C1 segment of cervical spinal cord (tissue), 14 donors: ENCODE measurements around the gene PLEKHM1.
"Not testable (repeated sequence)": the region's sequence is repeated elsewhere in the genome, so short reads cannot be mapped to it uniquely, and the experiment has no call there.

Experiments
- DNase-seq, 14 donors: peaks; one replicate each; lab custom pipeline; 2025; lab: John Stamatoyannopoulos, UW

The PLEKHM1 gene

GRCh38 chr17:45441526-45442310, 48.8 kb downstream of the PLEKHM1 start:
- no peak for DNase-seq

GRCh38 chr17:45440839-45441515, 49.5 kb downstream of the PLEKHM1 start:
- not testable (repeated sequence) for DNase-seq

DNA sequence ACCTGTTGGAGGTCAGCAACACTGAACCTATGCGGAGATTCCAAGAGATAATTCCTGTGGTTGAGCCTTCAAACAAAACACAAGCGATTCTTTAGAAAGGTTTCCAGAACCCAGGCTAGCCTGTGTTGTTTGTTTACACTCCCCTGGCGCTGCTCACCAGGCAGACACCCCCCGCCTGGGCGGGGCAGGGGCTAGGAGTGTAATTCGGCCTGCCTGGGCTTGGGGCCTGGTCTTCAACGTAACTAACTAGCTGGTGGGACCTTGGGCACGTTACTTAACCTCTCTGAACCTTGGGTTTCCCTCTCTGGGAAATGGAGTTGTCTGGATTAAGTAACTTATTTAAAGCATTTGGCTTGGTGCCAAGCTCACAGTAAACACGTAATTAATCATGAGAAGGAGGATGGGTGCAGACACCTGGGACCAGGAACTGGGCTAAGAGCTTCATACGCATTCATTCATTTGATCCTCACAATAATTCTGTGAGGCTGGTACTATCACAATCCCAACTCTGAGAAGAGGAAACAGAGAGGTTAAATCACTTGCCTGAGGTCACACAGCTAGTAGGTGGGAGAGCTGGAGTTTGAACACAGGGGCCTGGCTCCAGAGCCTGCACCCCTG, 50.3 kb downstream of the PLEKHM1 start:
- DNase-seq = no peak

DNA sequence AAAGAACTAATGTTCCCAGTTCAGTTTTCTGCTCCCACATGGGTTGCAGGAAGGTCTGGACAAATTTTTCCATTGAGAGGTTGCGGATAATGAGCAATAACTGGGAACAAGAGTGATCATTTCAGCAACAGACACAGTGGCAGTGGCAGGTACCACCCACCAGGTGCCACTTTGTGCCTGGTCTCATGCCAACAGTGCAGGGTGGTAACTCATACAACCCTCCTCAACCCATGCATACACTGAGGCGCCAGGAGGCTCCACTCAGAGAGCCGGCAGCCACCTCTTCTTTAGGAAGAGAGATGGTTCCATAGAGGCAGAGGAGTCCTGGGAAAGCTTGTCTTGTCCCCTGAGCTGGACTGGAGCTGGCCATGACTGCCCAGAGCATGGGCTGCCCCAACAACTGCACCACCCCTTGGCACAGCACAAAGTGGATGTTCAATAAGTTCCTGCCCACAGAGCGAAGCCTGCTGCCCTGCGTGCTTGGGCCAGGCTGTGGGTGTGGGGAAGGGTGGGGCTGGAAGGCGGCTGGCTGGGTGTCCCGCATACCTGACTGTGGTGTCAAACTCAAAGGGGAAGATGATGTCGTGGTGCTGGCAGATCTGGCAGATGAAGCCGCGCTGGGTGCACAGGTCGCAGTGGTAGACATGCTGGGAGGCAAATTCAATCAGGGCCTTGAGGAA, 51.5 kb downstream of the PLEKHM1 start:
- DNase-seq = no peak

DNA sequence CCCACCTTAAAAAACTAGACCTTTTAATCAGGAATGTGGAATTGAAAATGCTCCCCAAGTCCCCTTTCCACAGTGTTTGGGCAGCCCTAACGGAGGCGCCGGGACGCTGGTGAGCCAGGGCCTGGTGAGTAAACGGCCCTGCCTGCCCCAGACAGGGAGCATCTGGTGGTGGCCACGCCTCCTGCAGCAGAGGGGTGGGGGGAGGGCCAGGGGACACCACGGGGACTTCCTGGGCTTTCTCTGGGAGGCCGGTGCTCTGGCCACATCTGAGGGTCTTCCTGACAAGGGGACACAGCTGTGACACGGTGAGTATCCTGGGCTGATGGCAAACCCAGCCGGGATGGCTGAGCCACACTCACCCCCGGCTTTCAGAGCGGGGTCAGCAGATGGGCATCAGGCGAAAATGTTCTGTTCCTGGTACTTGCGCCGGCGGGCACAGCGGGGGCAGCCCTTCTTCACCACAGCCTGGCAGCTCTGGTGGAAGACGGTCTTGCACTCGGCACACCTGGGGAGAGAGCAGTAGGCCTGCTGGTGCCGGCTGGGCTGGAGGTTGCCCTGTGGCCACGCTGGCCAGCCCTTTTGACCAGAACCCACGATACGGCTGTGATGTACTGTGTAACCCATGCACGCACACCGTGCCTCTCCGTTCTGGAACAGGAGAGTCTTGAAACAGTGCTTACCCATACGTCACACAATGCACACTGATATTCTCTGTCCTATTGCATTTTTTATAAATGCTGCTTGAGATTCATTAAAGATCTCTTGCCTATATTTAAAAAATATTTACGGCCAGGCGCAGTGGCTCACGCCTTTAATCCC, 52.8 kb downstream of the PLEKHM1 start:
- no peak for DNase-seq

DNA sequence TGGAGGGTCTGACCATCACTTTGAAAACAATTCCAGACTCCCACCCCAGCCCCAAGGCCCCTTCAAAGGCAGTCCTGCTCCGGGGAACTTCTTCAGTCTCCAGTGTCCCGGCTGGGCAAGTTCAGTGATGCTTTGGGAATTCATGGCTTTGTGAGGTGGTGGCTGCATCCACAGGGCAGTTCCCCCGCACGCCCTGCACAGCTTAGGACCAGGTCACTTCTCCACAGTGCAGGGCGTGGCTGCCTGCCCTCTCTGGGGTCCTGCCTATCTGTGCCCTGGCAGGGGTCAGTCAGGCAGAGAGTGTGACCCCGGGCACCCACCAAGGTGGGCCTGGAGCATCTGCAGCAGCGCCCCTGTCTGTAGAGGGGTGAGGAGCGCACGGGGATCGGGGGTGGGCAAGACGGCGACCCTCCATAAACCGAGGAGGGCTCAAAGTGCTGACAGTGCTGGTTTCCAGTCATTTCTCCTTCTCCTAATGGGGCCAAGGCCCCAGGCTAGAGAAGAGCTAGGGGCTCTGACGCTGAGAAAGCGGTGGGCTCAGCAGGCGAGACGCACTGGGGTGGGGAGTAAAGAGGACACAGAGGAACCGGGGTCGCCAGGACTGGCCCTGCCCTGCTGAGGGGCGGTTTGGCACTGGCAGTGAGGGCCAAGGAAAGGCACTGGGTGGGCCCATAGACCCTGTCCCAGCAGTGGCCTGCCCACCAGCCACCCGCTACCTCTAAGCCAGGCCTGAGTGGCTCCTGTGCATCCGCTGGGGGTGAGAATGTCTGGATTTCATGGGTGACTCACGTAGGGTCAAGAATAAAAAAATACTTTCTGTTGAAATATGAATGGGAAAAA, 53.7 kb downstream of the PLEKHM1 start:
- DNase-seq = no peak

DNA sequence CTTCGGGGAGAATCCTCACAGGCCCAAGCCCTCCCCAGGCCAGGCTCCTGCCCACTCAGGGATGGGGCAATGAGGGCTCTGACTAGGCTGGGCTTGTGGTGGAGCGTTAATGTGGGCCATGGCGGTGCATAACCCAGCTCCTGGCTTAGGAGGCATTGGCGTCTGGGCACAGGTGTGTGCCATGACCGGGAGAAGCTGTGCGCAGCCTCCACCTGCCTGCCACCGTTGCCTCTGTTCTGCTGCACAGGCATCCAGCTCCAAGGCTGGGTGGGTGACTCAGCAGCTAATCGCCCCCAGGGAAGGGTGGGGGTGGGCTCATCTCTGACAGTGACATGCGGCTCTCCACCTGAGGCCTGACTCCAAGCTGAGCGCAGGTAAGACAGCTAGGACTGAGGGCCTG, 54.4 kb downstream of the PLEKHM1 start:
- DNase-seq = no peak

DNA sequence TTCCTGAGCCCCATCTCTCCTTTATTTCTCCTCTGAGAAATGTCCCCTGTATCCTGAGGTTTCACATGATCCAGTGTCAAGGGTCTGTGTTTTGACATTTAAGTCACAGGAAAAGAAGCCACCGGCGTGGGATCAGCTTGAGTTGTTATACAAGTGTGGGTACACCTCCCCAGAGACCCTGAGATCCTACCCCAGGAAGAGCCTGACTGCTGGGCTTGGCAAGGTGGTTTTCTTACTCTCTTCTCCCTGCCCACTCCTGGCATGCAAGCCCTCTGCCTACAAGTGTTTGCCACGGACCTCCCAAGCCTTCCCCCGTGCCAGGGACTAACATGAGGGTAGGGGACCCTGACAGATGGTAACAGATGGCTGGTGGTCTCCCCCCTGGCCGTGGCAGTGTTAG, 55.0 kb downstream of the PLEKHM1 start:
- no peak for DNase-seq

- no peak for DNase-seq
Observed at GRCh38 chr17:45433159-45433535, 57.4 kb downstream of the PLEKHM1 start.

DNA sequence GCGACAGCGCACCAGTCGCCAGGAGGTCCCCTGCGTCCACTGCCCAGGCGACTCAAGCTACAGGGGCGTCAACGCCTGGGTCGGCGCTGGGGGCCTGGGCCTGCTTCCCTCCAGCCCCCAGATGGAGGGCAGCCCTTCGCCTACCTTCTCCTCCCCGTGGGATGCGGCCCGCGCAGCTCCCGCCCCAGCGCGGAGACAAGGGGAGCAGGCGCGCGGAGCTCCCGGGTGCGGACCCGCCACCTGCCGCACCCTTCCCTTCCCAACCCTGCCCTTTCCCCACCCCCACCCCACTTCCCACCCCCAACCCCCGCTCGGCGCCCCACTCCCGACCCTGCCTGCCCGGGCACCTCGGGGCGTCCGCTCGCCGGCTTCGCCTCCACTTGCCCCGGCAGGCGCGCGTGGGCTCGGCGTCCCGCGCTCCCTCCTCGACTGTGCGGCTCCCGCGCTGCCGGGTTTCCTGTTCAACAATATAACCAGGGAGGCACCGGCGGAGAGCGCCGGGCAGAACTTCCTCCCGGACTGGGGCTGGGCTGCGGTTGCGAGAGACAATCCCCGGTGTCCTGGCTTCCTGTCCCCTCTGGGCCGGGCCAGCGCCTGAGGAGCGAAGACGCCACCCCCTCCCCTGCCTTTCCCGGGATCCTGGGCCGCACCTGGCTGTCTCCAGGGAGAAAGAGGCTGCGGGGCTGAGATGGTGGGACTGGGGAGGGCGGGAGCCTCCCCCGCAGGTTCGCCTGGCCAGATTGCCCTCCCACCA, 57.9 kb downstream of the PLEKHM1 start, which contains the start of gene ARHGAP27:
TSS of gene ARHGAP27 (minus strand) at position 466 of the 754 bp plus-strand sequence. CDS start 2,591 bp downstream, outside the sequence.
- peak in 1 of 14 donors; percentile 17 for DNase-seq

DNA sequence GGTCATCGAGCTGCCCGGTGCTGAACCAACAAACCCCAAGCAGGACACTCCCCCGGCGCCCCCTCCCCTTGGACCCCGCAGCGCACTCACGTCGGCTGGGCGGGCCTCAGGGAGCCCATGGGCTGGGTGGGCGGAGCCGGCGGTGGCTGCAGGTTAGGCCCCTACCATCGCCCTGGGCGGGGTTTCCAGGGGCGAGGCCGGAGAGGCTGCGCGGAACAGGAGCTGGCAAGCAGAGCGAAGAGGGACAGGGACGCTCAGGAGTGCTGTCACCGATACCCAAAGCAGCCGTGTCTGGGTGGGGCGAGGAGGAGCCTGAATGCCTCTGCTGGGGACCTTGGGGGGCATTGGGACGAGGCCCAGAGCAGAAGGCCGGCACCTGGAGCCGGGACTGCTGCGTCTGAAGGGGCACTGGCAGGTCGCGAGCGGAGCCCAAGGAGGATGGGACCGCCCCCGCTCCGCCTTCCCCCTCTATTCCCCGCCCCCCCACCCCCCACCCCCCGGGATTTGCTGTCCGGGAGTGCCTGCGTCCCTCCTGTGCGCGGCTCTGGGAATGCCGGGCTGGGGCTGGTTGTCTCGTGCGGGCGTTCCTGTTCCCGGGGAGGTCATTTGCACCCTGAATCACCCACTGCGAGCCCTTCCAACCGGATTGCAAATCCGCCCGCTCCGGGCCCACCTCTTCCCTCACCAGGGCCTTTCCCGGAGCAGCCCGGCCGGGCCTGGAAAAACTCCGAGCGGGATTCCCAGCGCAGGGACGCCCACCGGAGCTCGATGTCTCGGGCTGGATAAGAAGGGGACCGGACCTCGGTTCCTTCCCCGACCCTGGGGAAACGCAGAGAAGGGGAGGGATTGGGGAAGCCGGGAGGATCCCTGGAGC, 58.8 kb downstream of the PLEKHM1 start:
- peak in 1 of 14 donors; percentile 22 for DNase-seq

DNA sequence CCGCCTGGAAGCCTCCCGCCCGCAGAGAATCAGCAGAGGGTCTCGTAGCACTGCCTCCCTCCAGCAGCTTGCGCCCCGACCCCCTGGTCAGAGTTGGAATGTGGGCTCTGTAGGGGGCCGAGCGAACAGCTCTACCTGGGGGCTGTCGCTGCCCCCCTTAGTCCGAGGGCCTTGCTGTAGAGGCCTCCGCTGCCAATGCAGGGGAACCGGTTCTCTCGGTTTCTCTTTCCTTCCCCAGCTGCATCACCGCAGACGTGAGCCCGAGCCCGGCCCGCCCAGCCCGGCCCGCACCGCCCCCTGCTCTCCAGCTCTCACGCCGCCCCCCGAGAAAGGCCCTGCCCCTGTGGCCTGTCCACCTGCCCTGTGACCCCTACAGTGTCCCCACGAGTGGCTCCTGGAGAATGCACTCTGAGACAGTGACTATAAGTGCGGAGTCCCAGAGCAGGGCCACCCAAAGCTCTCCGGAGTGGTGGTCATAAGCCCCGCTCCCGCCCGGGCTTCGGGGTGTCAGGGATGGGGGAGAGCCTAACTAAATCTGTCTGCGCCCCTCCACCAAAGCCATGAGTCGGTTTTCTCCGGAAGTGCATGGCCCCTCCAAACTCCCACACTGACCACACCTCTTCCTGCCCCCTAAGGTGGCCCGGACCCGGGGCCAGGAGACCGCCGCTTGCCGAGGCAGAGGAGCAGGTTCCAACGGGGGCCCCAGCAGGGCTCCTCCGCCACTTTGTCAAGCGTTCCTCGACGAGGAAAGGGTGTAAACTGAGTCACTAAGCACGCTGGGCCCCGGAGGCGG, 59.6 kb downstream of the PLEKHM1 start:
- DNase-seq = no peak

DNA sequence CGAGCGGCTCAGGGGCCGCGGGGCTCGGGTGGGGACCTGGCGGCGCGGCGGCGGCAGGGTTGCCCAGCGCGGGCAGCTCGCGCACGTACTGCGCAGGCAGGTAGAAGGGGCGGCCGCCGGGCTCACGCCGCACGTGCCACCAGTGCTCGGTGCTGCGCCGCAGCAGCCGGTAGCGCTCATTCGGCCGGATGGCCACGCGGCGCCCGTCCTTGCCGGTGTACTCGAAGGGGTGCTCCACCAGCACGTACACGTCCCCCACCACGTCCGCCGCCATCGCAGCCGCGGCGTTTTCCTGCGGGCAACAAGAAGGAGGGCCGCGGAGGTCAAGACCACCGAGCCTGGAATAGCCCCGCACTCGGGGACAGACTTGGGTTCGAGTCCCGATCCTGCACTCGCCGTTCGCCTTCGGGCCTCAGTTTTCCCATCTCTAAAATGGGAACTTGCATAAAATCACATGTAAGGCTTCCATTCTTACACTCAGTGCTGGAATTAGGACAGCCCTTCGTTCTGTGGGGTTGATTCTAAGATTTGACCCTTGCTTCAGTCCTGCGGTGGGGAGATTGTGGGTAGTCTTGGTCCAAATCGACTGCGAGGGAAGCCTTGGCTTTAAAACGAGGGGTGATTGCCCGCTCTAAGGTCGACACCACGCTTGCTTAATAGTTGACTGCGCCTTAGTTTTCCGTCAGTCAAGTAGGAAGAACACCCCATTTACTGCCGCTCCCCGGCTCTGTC, 60.3 kb downstream of the PLEKHM1 start:
- DNase-seq = no peak

DNA sequence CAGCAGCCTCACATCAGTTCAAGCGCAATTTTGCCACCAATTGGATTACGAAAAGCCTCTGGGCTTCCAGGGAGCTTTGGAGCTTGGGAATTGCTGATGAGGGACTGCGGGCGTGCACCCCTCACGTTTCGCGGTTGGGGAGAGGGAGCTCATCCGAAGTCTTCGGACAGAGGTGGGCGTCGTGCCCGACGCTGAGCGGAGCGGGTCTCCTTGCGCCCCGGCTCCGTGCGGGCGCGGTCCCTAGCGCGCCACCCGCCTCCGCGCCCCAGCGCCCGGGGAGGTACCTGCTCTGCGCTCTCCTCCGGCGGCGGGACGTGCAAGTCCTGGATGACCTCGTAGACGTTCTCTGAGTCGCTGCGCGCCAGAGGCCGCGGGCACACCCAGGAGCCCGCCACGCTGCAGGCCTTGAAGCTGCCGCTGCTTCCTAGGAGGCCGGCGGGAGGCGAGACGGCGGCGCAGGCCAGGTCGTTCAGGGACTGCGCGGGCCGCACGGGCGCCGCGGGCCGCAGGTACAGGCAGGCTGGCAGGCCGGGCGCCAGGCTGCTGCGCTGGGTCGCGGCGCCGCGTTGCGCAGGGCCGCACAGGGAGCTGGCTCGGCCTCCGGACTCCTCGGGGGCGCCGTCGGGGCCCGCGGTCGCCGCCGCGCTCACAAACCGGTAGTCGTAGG, 61.0 kb downstream of the PLEKHM1 start:
- DNase-seq = no peak

DNA sequence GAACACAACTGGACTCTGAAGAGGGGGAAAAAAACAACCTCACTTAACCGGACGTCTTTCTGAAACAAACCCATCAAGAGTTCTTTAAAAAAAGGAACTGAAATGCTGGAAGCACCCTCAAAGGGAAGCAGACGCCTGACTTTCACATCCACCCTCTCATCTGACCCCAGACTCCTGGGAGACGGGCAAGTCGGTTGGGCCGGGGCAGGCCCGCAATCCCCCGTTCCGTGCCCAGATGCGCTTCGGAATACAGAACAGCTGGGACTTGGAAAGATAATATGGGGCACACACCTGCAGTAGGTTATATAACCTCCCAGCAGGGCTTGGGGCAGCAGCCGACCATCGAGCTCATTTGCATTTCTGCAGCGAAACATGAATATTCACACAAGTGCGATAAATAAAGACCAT, 61.6 kb downstream of the PLEKHM1 start:
- peak in 1 of 14 donors; percentile 22 for DNase-seq

GRCh38 chr17:45428050-45428617, 62.4 kb downstream of the PLEKHM1 start:
- DNase-seq = peak in 11 of 14 donors; percentile 19 to 75 (median 52)
